Bronchial epithelial cell (primary cell): Measurements from ENCODE around the gene CUL3. TPM values are rescaled to one million over a fixed set of nuclear protein-coding genes. Genes with fewer than 3 reads are reported as not detected.

Experiments
- DNase-seq: peaks from one replicate; pipeline ENCODE4 v3.0.0-alpha.2; 2010; ENCODE audit warnings: low read depth
- FAIRE-seq: peaks from 2 replicates; lab custom pipeline; 2011; peaks lifted over from hg19 to GRCh38; lab: Jason Lieb, UNC
- H3K27me3 ChIP-seq: 2 replicates; pipeline ENCODE4 v1.5.1; 2011; ENCODE audit warnings: low read length; ENCODE audit not compliant: control insufficient read depth, insufficient read depth
- H3K36me3 ChIP-seq: 2 replicates; pipeline ENCODE4 v1.5.1; 2011; ENCODE audit warnings: low read length; ENCODE audit not compliant: control insufficient read depth, insufficient read depth
- H3K4me3 ChIP-seq: 2 replicates; pipeline ENCODE4 v1.5.1; 2011; ENCODE audit warnings: mild to moderate bottlenecking, low read depth, low read length, control low read depth
- CTCF ChIP-seq: IDR thresholded peaks from 2 replicates; pipeline ENCODE4 v1.5.1; 2011; ENCODE audit warnings: mild to moderate bottlenecking, moderate library complexity, low read length, control low read depth, inconsistent platforms; ENCODE audit not compliant: insufficient read depth, severe bottlenecking
- total RNA-seq: library from RNA; depleted of rRNA; stranded (reverse); fragments of >200 nt; gene quantifications from 2 replicates; pipeline ENCODE4 v1.2.1, GENCODE V29; 2014

CUL3 gene
- total RNA-seq, 1 donor from 2014 or later: 53.7 TPM

GRCh38 chr2:224546926-224547325, 38.2 kb downstream of the CUL3 start:
- no peaks in the 10 kb centered on the region for H3K36me3 ChIP-seq
- H3K4me3 ChIP-seq: no peak overlapping the region
- TF ChIP-seq CTCF: no peak
- DNase-seq (no peak), FAIRE-seq (no peak)
- no peaks in the 10 kb centered on the region for H3K27me3 ChIP-seq

GRCh38 chr2:224545884-224546644, 39.1 kb downstream of the CUL3 start:
- H3K36me3 ChIP-seq: no peaks in the 10 kb centered on the region
- H3K4me3 ChIP-seq: no peak overlapping the region
- DNase-seq (no peak), FAIRE-seq (no peak)
- no peak for TF ChIP-seq CTCF
- H3K27me3 ChIP-seq: no peaks in the 10 kb centered on the region

- Histone ChIP-seq H3K27me3 (no peaks in the 10 kb centered on the region), H3K36me3 (no peaks in the 10 kb centered on the region), H3K4me3 (no peak overlapping the region)
- no peak for DNase-seq
- FAIRE-seq: no peak
- no peak for TF ChIP-seq CTCF
Observed at GRCh38 chr2:224543939-224544338, 41.2 kb downstream of the CUL3 start.

GRCh38 chr2:224538561-224539138, 46.5 kb downstream of the CUL3 start:
- DNase-seq: no peak
- H3K27me3 ChIP-seq: no peaks in the 10 kb centered on the region
- no peak for TF ChIP-seq CTCF
- no peak for FAIRE-seq
- no peak overlapping the region for H3K4me3 ChIP-seq
- peaks cover 3% of the 10 kb centered on the region for H3K36me3 ChIP-seq

GRCh38 chr2:224532931-224533330, 52.2 kb downstream of the CUL3 start:
- DNase-seq: no peak
- peaks cover 3% of the 10 kb centered on the region for H3K36me3 ChIP-seq
- no peak overlapping the region for H3K4me3 ChIP-seq
- no peak for TF ChIP-seq CTCF
- no peak for FAIRE-seq
- H3K27me3 ChIP-seq: no peaks in the 10 kb centered on the region
